HepG2 (cell line): ENCODE results near the gene DUS1L. TPM values are rescaled to one million over a fixed set of nuclear protein-coding genes. Genes with fewer than 3 reads are reported as not detected.

ENCODE experiments used
- CHD4 ChIP-seq: fragments of 200-600 bp; sonication (generic); IDR thresholded peaks from 2 replicates; pipeline ENCODE4 v1.7.0; 2017; ENCODE audit warnings: mild to moderate bottlenecking, low read length, borderline replicate concordance
- GRHL1 ChIP-seq: sonication (generic); formaldehyde crosslinking; conservative IDR thresholded peaks from 2 replicates; pipeline ENCODE4 v1.8.0; 2022; ENCODE audit warnings: missing genetic modification reagents
- RBM22 ChIP-seq: fragments of 200-400 bp; formaldehyde crosslinking; optimal IDR thresholded peaks from 2 replicates; pipeline ENCODE3; 2017; ENCODE audit warnings: mild to moderate bottlenecking, low read length, moderate library complexity
- ZBTB4 ChIP-seq: sonication (generic); formaldehyde crosslinking; IDR thresholded peaks from 2 replicates; pipeline ENCODE4 v1.4.0; 2020; ENCODE audit warnings: missing genetic modification reagents, mild to moderate bottlenecking, borderline replicate concordance
- ZHX2 ChIP-seq, 2 experiments: sonication (generic) in 1 of 2; formaldehyde crosslinking in 1 of 2; IDR thresholded peaks; 2 replicates each; pipeline versions ENCODE4 v1.6.1 to v1.9.0; 2014 to 2022; ENCODE audit warnings: antibody characterized with exemption in 1 of 2, borderline replicate concordance in 1 of 2, inconsistent platforms in 1 of 2, low read depth in 1 of 2, missing genetic modification reagents in 1 of 2
- ZNF260 ChIP-seq: sonication (generic); formaldehyde crosslinking; IDR thresholded peaks from 2 replicates; pipeline ENCODE4 v1.4.0; 2020; ENCODE audit warnings: missing genetic modification reagents, low read depth, mild to moderate bottlenecking, borderline replicate concordance
- polyA plus RNA-seq, 8 experiments: library from polyadenylated mRNA; depleted of rRNA in 3 of 8; stranded (reverse) in 7 of 8; unstranded in 1 of 8; fragments of >200 nt; fragmentation: Illumina TruSeq in 4 of 8; extraction: Trizol in 4 of 8; gene quantifications; 2 replicates each; pipeline versions ENCODE4 v1.2.1 to v1.2.3, GENCODE V29; 2011 to 2016; ENCODE audit warnings: low read depth in 4 of 8, missing spikeins in 1 of 8, mixed read lengths in 1 of 8; ENCODE audit not compliant: insufficient read depth in 1 of 8
- total RNA-seq, 5 experiments: library from RNA; depleted of rRNA; stranded (reverse); fragments of >200 nt; fragmentation: Illumina TruSeq; extraction: Trizol; gene quantifications; 2 replicates each; pipeline ENCODE4 v1.2.3, GENCODE V29; 2016; ENCODE audit warnings: low read depth in 1 of 5
- TF ChIP-seq, protein P1 (sequence below): sonication (generic); formaldehyde crosslinking; conservative IDR thresholded peaks from 2 replicates; pipeline ENCODE4 v1.4.0; 2020; ENCODE audit warnings: missing genetic modification reagents
- TF ChIP-seq, protein P2 (sequence below): sonication (generic); formaldehyde crosslinking; IDR thresholded peaks from 2 replicates; pipeline ENCODE4 v1.5.0; 2020; ENCODE audit warnings: missing genetic modification reagents, mild to moderate bottlenecking, borderline replicate concordance
- TF ChIP-seq, protein P3 (sequence below): sonication (generic); formaldehyde crosslinking; IDR thresholded peaks from 2 replicates; pipeline ENCODE4 v1.4.0; 2020; ENCODE audit warnings: missing genetic modification reagents, low read depth, mild to moderate bottlenecking, borderline replicate concordance

DUS1L gene
- total and polyA plus RNA-seq, 2 of the 13 experiments (the other 11 are each of a cell fraction or from before 2014, with no cell fraction given) = 81.0 to 109 TPM

GRCh38 chr17:82037092-82037888, 28.3 kb downstream of the DUS1L start, which contains the start of gene DCXR (continued):
- no peak for TF ChIP-seq ZBTB4 (CRISPR knock-in tag)
- 0 out of 2 replicates have a peak, but pooled peaks have one; percentile 45 for TF ChIP-seq ZHX2 (IDR thresholded peaks at IDR 0.05; ENCODE audit: low read depth)
- TF ChIP-seq ZHX2 (CRISPR knock-in tag; IDR thresholded peaks at IDR 0.05; ENCODE audit: borderline replicate concordance) = no peak
- 0 out of 2 replicates have a peak, but pooled peaks have one; percentile 46 for TF ChIP-seq CHD4
- no peak for TF ChIP-seq ZNF260
- TF ChIP-seq, protein P1, sequence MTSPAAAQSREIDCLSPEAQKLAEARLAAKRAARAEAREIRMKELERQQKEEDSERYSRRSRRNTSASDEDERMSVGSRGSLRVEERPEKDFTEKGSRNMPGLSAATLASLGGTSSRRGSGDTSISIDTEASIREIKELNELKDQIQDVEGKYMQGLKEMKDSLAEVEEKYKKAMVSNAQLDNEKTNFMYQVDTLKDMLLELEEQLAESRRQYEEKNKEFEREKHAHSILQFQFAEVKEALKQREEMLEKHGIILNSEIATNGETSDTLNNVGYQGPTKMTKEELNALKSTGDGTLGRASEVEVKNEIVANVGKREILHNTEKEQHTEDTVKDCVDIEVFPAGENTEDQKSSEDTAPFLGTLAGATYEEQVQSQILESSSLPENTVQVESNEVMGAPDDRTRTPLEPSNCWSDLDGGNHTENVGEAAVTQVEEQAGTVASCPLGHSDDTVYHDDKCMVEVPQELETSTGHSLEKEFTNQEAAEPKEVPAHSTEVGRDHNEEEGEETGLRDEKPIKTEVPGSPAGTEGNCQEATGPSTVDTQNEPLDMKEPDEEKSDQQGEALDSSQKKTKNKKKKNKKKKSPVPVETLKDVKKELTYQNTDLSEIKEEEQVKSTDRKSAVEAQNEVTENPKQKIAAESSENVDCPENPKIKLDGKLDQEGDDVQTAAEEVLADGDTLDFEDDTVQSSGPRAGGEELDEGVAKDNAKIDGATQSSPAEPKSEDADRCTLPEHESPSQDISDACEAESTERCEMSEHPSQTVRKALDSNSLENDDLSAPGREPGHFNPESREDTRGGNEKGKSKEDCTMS (CRISPR knock-in tag) = no peak
- TF ChIP-seq GRHL1 (CRISPR knock-in tag) = no peak
- no peak for TF ChIP-seq RBM22
- TF ChIP-seq, protein P2, sequence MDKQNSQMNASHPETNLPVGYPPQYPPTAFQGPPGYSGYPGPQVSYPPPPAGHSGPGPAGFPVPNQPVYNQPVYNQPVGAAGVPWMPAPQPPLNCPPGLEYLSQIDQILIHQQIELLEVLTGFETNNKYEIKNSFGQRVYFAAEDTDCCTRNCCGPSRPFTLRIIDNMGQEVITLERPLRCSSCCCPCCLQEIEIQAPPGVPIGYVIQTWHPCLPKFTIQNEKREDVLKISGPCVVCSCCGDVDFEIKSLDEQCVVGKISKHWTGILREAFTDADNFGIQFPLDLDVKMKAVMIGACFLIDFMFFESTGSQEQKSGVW = no peak
- TF ChIP-seq, protein P3, sequence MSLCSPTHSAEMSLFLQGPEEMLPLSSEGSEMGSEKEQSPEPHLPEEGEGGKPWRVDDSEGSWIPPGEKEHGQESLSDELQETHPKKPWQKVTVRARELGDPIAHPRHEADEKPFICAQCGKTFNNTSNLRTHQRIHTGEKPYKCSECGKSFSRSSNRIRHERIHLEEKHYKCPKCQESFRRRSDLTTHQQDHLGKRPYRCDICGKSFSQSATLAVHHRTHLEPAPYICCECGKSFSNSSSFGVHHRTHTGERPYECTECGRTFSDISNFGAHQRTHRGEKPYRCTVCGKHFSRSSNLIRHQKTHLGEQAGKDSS (CRISPR knock-in tag) = peak; percentile 92; the same call in 1 of the 2 replicates
